ENCODE measurements around the gene PROCR.
A peak's percentile ranks its signal among the peaks of the same experiment; 100 is the strongest.
"Not testable (repeated sequence)": the region's sequence is repeated elsewhere in the genome, so short reads cannot be mapped to it uniquely, and the experiment has no call there.

The PROCR gene

DNA sequence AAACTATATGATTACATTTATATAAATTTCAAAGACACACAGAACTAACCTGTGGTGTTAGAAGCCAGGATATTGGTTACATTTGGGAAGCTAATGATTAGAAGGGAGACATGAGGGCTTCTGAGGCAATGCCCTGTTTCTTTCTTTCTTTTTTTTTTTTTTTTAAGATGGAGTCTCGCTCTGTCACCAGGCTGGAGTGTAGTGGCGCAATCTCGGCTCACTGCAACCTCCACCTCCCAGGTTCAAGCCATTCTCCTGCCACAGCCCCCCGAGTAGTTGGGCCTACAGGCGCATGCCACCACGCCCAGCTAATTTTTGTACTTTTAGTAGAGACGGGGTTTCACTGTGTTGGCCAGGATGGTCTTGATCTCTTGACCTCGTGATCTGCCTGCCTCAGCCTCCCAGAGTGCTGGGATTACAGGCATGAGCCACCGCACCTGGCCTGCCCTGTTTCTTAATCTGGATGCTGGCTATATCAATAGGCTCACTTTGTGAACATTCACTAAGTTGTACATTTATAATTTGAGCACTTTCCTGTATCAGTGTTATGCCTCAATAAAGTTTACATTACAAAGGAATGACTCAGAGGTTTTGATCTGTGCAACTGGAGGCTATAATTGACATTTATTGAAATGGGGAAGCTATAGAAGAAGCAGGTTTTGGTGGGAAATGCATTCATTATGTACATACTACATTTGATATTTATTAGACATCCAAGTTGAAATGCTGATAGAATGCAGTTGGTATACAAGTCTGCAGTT lies 21.3 kb downstream of the PROCR start:
- not testable (repeated sequence) for DNase-seq (ENCODE audit: low spot score)

DNA sequence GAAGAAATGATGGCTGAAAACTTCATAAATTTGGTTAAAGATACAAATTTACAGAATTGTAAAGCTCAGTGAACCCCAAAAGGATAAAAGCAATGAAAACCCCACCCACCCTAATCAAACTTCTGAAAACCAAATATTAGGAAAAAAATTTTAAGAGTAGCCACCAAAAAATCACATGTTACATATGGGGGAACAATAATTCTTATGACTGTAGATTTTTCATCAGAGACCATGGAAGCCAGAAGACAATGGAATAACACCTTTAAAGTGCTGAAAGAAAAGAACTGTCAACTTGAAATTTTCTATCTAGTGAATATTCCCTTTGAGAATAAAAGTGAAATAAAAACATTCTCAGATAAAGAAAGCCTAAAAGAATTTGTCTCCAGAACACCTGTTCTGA lies 24.4 kb downstream of the PROCR start:
- DNase-seq (ENCODE audit: low spot score) = no peak

DNA sequence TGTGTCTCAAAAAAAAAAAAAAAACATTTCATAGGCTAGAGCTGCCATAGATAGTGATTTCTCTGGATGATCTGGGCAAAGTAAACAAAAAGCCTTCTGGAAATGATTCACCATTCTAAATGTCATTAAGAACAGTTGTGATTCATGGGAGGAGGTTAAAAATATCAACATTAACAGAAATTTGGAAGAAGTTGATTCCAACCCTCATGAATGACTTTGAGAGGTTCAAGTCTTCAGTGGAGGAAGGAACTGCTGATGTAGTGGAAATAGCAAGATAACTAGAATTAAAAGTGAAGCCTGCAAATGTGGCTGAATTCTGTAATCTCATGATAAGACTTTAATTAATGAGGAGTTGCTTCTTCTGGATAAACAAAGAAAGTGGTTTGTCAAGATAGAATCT lies 27.9 kb downstream of the PROCR start:
- peak; percentile 66 for DNase-seq (ENCODE audit: low spot score)

DNA sequence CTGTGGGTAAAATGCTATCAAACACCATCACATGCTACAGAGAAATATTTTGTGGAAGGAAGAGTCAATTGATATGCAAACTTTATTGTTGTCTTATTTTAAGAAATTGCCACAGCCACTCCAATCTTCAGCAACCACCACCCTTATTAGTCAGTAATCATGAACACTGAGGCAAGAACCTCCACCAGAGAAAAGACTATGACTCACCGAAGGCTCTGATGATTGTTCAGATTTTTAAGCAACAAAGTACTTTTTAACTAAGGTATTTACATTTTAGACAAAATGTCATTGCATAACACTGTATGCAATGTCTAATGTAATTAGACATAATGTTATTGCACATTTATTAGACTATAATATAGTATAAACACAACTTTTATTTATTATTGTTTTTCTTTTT lies 28.4 kb downstream of the PROCR start:
- DNase-seq (ENCODE audit: low spot score) = peak; percentile 60

DNA sequence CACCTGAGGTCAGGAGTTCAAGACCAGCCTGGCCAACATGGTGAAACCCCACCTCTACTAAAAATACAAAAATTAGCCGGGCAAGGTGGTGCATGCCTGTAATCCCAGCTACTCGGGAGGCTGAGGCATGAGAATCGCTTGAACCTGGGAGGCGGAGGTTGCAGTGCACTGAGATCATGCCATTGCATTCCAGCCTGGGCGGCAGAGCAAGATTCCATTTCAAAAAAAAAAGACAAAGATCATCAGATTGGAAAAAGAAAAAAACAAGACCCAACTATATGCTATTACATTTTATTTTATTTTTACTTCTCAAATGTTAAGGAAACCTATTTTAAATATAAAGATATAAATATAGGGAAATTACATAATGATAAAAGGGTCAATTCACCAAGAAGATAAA lies 29.6 kb downstream of the PROCR start:
- DNase-seq (ENCODE audit: low spot score) = not testable (repeated sequence)

DNA sequence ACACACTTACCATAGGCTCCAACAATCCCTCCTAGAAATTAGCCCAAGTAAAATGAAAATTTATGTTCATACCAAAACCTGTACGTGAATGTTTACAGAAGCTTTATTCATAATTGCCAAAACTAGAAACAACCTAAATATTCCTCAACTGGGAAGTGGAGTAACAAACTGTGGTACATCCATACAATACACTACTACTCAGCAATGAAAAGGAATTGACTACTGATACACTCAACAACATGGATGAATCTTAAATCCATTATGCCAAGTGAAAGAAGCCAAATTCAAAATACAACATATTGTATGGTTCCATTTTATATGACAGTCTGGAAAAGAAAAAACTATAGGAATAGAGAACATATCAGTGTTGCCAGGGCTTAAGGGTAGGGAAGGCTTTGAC lies 34.9 kb downstream of the PROCR start:
- DNase-seq (ENCODE audit: low spot score) = no peak

DNA sequence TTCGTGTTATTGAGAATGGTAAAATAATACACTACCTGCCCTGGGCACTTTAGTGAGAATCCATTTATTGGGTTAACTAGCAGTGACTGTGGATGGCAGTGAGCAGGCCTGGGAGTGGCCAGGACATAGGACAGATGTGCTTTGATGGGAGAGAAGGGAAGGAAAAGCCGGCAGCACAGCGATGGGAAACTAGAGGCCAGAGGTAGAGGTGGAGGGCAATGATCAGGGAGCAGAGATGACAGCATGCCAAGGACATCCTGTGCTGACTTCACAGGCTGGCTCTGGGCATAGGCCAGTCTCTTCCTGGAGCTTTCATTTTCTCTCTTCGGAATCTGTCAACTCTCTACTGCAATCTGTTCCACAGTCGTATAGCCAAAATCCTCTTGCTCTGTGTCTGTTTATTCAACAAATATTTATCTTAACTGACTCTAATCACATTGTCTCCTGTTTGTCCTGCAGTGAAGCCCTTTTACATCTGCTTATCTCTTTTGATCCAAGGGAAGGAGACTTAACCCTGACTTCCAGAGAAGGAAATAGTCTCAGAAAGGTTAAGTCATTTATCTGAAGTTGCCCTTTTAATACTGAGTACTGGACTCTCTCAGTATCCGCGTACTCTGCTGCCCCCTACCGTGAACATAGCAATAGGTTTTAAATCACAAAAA lies 36.2 kb downstream of the PROCR start:
- peak; percentile 86 for DNase-seq (ENCODE audit: low spot score)

DNA sequence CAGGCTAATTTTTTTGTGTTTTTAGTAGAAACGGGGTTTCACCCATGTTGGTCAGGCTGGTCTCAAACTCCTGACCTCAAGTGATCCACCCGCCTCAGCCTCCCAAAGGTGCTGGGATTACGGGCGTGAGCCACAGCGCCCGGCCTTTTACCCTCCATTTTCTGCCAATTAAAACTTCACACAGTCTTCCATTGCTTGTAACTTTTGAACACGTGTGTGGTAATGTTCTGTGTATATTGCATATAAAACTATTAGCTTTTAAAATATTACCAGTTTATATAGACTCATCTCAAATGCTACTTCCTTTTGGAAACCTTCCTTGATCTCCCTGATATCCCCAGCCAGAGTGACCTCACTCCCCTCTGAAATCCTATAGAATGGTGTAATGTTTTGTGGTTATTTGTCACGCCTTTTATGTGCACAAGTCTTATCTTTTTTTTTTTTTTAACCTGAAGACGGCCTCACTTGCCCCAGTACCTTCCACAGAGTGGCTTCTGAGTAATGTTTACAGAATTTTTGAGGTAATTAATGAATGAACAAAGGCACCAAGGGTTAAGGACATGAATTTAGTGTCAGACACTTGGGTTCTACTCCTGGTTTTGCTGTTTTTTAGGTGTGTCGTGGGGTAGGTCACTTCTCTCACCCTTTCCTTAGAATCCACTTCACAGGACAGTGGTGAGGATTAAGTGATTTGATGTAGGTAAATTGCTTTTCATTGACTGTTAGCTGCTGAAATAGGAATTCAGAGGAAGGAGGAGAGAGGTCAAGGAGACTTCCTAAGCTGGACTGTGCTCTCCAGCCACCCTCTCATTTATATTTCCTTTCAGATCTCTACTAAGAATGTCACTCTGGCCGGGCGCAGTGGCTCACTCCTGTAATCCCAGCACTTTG lies 43.4 kb downstream of the PROCR start:
- peak; percentile 97 for DNase-seq (ENCODE audit: low spot score)

DNA sequence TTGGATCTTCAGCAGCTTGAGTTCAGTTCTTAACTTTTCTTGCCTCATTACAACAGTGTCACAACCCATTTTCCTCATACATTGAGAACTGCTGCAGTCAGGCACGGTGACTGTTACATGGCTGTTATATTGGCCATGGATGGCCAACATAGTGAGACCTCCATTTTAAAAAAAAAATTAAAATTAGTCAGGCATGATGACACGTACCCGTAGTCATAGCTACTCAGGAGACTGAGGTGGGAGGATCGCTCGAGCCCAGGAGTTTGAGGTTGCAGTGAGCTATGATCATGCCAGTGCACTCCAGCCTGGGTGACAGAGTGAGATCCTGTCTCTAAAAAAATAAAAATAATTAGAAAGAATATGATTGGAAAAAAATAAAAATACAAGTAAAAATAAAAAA lies 44.7 kb downstream of the PROCR start:
- peak; percentile 72 for DNase-seq (ENCODE audit: low spot score)

DNA sequence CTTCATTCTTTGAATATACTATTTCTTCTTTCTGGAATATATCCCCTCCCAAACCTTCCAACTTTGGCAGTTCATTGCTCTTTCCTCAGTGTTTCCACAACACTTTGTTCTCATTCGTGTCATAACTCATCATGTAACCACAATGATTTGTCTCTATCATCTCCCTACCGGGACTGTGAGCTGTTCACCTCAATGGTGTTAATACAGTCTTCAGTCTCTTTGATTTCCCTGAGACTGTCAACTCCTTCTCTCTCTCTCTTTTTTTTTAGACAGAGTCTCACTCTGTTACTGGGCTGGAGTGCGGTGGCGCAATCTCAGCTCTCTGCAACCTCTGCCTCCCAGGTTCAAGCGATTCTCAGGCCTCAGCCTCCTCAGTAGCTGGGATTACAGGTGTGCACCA lies 52.1 kb downstream of the PROCR start:
- no peak for DNase-seq (ENCODE audit: low spot score)

DNA sequence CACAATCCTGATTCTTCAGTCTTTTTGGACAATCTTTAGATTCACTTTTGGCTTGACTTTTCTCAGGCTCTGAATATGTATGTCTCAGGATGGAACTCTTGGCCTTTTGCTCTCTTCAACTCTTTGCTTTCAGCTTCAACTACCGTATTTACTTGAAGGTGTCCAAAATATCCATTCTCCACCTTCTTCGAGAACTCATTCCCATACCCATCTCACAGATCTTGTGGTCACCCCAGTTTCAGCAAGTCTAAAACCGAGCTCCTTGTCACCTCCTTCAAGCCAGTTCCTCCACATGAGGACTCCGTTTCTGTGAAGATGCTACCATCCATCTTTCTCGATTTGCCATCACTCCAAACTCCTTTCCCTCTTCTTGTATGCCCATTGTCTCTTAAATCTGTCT lies 52.7 kb downstream of the PROCR start:
- DNase-seq (ENCODE audit: low spot score) = no peak

DNA sequence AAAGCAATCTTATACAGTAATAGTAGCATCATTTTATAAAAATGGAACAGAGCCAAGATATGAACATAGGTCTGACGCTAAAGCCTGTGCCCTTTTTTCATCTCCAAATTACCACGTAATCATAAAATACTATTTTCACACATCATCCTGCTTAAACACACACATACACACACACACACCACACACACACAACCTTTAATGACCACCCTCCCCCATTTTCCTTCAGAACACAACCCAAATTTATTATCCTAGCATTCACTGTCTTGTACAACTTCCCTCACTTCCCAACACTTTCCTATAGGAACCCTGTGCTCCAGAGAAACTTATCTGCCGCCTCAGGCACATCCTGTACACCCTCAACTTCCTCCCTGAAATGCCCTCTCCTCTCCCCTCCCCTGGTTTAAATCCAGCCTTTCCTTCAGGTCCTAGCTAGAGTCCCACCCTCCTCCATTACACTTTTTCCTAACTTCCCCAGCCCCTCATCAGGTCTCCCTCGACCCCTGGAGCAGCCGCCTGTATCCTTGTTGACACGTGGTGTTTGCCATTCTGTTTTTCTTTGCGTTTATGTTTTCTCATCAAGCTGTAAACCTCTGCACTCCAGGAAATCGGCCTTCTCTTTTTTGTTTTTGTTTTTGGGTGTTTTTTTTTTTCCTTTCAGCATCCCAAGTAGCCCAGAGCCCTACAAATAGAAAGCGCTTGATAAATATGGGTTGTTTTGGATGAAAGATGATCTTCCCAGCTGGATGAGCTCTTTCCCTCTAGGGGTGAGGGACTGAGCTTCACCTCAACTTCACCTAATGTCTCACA lies 53.6 kb downstream of the PROCR start:
- DNase-seq (ENCODE audit: low spot score) = no peak

DNA sequence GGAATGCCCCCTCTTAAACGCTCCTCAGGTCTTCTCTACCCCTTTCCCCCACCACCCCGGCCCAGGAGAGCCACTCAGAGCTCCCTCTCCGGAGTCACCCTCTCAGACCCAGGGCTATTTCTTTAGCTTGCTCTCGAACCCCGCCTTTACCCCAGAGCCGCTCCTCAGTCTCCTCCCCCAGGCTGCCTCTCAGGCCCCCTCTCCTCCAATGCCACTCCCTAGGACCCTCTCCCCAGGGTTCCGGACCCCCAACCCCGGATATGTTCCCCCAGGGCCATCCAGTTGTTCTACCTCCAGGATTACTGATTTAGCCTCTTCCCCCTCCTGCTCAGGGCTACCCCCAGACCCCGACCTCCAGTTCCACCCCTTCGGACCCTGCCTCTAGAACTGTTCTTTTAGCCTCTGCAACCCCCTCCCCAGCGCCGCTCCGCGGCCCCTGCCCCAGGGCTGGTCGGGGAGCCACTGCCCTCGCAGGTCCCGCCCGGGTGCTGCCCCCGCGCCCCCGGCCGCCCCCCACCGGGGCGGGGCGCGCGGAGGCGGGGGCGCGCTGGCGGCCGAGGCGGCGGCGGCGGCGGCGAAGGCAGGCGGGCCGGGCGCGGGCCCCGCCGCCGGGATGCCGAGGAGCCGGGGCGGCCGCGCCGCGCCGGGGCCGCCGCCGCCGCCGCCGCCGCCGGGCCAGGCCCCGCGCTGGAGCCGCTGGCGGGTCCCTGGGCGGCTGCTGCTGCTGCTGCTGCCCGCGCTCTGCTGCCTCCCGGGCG lies 54.4 kb downstream of the PROCR start, which contains the start of gene MMP24:
Gene MMP24 (plus strand): TSS at position 565 of the 758 bp plus-strand sequence. CDS start 49 bp downstream, at position 614.
- DNase-seq (ENCODE audit: low spot score) = no peak
